LNCaP clone FGC (cell line): ENCODE data around the gene PEG3.

Experiments
- DNase-seq: peaks from one replicate; pipeline ENCODE4 v3.0.0-alpha.2; 2011; ENCODE audit warnings: low read depth
- H3K4me3 ChIP-seq: 2 replicates; pipeline ENCODE4 v1.5.1; 2011; ENCODE audit warnings: mild to moderate bottlenecking, low read depth, low read length, control low read depth
- TF ChIP-seq, protein P1 (sequence below): IDR thresholded peaks from 2 replicates; pipeline ENCODE4 v1.5.1; 2012; ENCODE audit warnings: mild to moderate bottlenecking; ENCODE audit not compliant: control insufficient read depth, insufficient read depth; ENCODE audit errors: extremely low read depth

PEG3 gene

DNA sequence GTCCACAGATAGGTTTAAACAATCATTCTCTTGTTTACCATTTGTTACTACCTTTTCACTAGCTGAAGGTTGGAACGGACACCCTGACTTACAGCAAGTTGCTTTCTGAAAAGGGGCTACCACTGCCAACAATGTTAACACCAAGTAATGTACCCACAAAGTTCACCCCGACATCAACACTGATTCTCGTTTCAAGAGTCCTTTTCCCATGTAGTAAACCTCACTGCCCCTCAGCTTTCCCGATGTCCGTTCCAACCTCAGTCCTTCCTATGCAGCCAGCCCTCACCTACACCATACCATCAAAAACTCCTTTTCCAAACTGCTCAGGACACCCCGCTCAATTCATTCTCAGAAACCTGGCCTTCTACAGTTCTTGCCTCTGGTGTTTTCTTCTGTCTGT, 29.0 kb downstream of the PEG3 start:
- H3K4me3 ChIP-seq = no peak overlapping the region
- no peak for DNase-seq
- TF ChIP-seq, protein P1, sequence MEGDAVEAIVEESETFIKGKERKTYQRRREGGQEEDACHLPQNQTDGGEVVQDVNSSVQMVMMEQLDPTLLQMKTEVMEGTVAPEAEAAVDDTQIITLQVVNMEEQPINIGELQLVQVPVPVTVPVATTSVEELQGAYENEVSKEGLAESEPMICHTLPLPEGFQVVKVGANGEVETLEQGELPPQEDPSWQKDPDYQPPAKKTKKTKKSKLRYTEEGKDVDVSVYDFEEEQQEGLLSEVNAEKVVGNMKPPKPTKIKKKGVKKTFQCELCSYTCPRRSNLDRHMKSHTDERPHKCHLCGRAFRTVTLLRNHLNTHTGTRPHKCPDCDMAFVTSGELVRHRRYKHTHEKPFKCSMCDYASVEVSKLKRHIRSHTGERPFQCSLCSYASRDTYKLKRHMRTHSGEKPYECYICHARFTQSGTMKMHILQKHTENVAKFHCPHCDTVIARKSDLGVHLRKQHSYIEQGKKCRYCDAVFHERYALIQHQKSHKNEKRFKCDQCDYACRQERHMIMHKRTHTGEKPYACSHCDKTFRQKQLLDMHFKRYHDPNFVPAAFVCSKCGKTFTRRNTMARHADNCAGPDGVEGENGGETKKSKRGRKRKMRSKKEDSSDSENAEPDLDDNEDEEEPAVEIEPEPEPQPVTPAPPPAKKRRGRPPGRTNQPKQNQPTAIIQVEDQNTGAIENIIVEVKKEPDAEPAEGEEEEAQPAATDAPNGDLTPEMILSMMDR = no peak

- TF ChIP-seq, protein P1 = no peak
- no peak overlapping the region for H3K4me3 ChIP-seq
- no peak for DNase-seq
These were observed 30.3 kb downstream of the PEG3 start for GRCh38 chr19:56810260-56810659.

- DNase-seq = no peak
- TF ChIP-seq, protein P1 = no peak
- H3K4me3 ChIP-seq = no peak overlapping the region
These were observed 31.7 kb downstream of the PEG3 start for GRCh38 chr19:56808717-56809392.

GRCh38 chr19:56806639-56807038, 33.9 kb downstream of the PEG3 start:
- TF ChIP-seq, protein P1 = no peak
- no peak for DNase-seq
- no peak overlapping the region for H3K4me3 ChIP-seq
